HG03457 (cell line): Measurements from ENCODE around the gene CTDSPL.

Experiments
- ATAC-seq: cut with Tn5 transposase; IDR thresholded peaks from one replicate; pipeline ENCODE4 v1.9.1; 2021; ENCODE audit warnings: moderate number of reproducible peaks; ENCODE audit not compliant: unreplicated experiment

The CTDSPL gene

GRCh38 chr3:38015485-38015884 is 153.8 kb downstream of the CTDSPL start:
- no peak for ATAC-seq

DNA sequence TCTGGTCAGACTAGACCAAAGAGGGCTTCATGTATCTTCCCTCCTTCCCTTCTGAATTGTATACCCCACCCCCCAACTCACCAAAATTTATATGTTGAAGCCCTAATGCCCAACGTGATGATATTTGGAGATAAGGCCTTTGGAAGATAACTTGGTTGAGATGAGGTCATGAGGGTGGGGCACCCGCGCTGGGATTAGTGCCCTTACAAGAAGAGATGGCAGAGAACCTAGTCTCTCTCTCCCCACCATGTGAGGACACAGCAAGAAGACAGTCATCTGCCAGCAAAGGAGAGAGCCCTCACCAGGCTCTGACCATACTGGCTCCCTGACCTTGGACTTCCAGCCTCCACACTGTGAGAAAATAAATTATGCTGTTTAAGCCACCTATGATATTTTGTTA is 154.3 kb downstream of the CTDSPL start:
- no peak for ATAC-seq

DNA sequence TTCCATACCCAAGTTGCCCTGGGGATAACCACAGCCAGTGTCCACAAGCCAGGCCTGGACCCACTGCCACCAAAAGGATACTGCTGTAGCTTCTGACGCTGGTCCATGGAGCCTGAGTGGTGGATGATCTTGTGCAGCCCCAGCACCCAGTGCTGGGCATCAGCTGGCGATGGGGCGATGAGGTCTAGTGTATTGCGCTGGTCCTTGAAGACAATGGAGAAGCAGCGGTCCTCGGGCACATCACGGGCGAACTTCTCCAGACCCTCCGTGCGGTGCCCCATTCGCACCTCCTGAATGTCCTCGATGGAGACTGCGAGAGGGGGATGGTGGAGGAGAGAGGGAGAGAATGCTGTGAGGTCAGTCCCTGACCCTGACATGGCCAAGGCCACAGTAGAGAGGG is 154.7 kb downstream of the CTDSPL start:
- no peak for ATAC-seq

DNA sequence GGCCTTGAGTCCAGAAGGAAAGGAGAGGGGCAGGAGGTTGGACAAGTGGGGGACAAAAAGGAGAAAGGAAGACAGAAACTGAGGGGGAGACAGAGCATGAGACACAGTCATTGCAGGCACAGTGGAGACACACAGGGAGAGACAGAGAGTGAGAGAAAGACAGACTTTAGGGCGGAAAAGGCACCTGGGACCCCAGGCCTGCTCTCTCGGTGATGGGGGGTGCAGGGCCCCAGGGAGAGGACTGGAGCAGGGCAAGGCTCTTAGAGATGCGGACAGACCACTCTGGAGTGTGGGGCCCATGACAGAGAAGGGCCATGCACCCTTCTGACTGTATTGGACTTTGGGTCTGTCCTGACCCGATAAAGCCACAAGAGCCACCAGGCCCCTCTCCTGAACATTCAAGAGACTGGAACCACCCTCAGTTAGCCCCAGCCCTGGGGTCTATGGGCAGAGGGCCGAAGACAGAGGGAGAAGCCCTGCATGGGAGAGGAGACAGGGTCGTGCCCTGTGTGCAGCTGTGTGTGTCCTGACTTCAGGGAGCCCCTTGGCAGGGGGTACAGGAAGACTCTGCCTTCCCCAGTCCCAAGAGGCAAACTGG is 155.3 kb downstream of the CTDSPL start:
- ATAC-seq = no peak

GRCh38 chr3:38017445-38018295 is 156.0 kb downstream of the CTDSPL start:
- no peak for ATAC-seq

GRCh38 chr3:38018296-38019266 is 156.9 kb downstream of the CTDSPL start:
- no peak for ATAC-seq

DNA sequence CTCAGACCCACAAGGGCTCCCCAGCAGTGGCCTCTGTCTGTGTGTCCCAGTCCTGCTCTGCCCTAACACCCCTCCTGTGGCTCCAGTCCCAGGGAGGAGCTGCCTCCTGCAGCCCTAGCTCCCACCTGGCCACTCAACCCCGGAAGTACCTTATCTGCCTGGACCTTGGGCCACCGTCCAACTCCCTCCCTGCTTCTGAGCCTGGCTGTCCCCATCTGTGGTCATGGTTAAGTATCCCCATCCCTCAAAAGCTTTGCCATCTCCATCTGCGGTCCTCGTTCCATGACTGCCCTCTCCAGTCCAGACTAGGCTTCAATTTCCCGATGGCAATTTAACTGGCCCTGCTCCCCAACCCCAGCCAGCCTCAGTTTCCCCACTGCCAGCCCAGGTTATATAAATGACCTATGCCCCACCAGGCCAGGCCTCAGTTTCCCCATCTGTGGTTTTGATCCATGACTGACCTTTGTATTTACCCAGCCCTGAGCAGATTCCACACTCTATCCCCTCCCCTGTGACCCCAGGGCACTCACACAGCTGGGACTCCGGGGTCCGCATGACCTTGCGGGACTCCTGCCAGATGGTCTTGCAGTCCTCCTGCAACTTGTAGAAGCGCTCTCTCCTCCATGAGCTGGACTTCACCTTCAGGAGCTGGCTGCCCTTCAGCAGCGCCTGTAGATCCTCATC is 158.1 kb downstream of the CTDSPL start:
- ATAC-seq = no peak

GRCh38 chr3:38020342-38020726 is 158.7 kb downstream of the CTDSPL start:
- ATAC-seq = no peak

DNA sequence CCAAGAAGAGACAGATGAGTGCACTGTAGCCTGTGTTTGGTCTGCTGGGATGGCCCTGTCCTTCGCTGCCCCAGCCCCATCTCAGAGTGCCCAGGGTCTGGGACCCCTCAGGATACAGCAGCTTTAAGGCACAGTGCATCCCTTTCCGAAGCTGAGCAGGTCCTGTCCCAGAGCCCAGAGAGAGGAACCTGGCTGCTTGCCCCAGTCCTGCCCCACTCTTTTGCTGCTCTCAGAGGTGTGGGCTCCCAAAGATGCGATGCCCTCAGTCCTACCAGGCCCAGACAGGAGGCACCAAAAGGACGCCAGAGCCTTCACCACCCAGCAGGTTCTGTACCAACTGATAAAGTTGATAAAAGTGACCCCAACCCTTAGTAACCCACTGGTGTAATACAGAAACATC is 159.5 kb downstream of the CTDSPL start:
- no peak for ATAC-seq

DNA sequence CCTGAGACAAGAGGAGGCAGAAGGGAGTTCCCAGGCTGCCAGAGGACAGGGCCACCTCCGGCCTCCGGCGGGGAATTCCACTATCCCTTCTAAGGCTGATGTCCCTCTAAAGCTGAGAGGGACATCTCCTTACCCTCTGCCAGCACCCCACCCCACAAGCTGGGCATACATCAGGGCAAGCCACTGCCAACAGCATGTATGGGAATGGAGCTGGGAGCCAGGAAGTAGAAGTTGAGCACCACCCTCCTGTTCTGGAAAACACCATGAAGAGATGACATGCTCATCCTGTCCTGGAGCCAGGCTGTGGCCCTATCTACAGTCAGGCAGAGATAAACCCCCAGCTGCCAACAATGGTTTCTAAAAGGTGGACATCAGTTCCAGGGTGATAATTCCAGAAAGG is 160.6 kb downstream of the CTDSPL start:
- ATAC-seq = no peak

GRCh38 chr3:38022896-38023709 is 161.4 kb downstream of the CTDSPL start:
- no peak for ATAC-seq

- no peak for ATAC-seq
These were observed 165.2 kb downstream of the CTDSPL start for GRCh38 chr3:38026856-38027255.

DNA sequence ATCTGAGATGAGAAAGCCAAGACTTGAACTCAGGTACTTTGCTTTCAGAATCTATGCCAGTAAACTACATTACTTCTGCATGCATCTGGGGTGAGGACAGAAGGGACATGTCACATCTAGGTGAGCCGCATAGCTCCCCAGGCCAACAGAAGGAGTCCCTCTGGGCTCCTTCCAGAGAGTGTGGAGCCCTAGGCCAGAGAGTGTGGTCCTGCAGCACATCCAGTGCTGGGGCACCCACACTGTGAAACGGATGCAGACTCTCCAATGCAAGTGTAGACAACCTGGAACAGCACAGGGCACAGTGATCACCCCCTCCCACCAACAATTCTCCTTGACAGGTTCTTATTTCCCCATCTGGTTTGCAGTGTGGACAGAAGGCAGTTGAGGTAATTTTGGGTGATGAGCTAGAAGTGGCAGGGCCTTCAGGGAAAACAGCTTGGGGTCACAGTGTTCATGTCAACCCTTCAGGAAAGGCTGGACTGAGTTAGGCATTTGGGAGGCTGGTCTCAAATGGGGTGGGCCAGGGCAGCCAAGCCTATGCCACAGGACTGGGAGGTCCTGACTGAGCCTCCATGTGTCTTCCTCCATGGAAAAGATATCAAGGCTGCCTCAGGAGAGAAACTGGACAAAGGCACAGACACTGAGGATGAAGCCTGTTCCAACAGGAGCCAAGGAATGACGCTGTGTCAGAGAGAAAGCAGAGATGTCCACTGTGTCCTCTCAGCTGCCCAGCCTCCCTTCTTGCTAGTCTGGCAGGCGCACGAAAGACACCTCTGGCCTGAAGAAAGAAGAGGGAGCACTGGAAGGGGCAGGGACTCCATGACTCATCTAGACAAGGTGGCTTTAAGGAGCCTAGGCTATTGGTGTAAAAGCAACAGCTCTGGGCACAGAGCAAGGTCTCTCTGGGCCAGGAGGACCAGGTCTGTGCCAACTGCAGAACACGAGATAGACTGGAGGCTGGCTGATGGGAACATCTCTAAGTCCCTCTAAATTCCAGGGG is 166.1 kb downstream of the CTDSPL start:
- ATAC-seq = no peak

GRCh38 chr3:38028621-38029361 is 167.1 kb downstream of the CTDSPL start:
- no peak for ATAC-seq

DNA sequence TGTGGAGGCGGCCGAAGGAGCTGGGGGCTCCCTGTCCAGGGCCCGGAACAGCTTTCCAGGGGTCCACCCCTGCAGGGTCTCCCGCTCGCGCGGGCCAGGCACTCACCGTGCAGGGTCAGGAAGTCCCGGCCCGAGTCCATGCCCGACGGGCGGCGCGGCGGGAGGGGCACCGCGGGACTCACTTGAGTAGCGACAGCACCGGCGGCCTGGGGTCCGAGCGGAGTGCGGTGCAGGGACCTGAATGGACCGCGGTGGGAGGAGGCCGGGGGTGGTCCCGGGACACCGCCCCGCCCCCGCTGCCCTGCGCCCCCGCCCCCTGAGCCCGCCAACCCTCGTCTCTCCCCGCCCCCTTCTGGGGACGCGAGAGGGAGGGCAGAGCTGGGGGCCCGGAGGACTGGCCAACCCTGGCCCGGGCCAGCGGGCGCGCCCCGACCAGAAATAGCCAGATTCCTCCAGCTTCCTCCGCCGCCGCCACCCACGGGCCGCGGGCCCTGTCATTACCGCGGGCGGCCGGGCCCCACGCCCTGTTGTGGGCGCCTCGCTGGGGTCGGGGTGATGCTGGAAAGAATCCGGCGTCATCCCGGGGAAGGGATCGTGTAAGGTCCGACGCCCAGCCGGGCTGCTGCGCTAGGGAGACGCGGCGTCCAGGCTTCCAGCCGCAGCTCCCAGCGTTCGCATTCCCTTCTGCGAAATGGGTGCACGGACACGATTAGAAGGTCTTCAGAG is 167.9 kb downstream of the CTDSPL start, which contains the start of gene PLCD1:
Gene PLCD1 (minus strand): TSS at position 243 of the 726 bp plus-strand sequence. CDS start 103 bp downstream, at position 140.
- ATAC-seq = no peak

GRCh38 chr3:38030126-38031021 is 168.7 kb downstream of the CTDSPL start:
- ATAC-seq = no peak
